ENCODE results near the gene AGTR1. TPM values are rescaled to one million over a fixed set of nuclear protein-coding genes. Genes with fewer than 3 reads are reported as not detected.

Gene AGTR1
- total RNA-seq, 3 donors from 2014 or later = not detected

DNA sequence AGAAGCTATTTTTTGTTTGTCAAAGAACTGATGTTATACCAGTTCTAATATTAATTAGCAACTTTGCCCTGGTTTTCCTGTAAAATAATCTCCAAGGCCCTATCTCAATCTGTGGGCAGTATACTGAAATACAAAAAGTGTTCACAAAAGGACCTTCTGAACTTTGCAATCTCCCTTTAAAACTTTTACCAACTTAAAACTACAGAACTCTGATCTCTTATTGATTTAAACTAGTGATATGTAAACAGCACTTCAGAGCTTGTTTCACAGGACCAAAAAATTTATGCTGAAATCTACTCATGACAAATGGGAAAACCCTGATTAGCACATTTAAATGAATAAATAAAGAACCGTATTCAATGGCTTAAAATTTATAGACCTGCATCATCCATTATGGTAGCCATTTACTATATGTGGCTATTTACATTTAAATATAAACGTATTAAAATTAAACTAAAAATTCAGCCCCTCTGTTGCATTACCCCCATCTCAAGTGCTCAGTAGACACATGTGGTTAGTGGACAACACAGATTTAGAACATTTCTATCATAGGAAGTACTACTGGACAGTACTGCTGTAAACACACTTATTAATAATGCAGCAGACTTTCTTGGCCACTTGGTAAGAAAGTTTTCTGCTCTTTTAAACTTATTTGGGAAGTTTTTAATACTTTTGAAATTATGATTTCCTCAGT is 12.0 kb downstream of the AGTR1 start:
- Mint-ChIP-seq H3K4me1 (ENCODE audit: low read depth) (no peaks in the 10 kb centered on the region), H3K9me3 (no peaks in the 10 kb centered on the region), H3K27me3 (ENCODE audit: low read depth) (no peaks in the 10 kb centered on the region), H3K36me3 (ENCODE audit: insufficient read depth) (no peaks in the 10 kb centered on the region), H3K4me3 (no peak overlapping the region)
- ATAC-seq (no peak), DNase-seq (no peak)

DNA sequence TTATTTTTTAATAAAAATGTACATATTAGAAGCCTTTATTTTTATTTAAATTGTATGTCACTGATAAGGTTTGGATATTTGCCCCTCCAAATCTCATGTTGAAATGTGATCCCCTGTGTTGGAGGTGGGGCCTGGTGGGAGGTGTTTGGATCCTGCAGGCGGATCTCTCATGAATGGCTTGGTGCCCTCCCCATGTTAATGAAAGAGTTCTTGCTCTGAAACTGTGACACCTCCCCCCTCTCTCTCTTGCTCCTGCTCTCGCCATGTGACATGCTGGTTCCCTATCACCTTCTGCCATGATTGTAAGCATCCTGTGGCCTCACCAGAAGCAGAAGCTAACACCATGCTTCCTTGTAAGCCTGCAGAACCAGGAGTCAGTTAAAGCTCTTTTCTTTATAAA is 13.0 kb downstream of the AGTR1 start:
- H3K4me1 Mint-ChIP-seq (ENCODE audit: low read depth) = no peaks in the 10 kb centered on the region
- no peaks in the 10 kb centered on the region for H3K36me3 Mint-ChIP-seq (ENCODE audit: insufficient read depth)
- no peak for DNase-seq
- H3K4me3 Mint-ChIP-seq = no peak overlapping the region
- no peaks in the 10 kb centered on the region for H3K27me3 Mint-ChIP-seq (ENCODE audit: low read depth)
- H3K9me3 Mint-ChIP-seq = no peaks in the 10 kb centered on the region
- no peak for ATAC-seq

DNA sequence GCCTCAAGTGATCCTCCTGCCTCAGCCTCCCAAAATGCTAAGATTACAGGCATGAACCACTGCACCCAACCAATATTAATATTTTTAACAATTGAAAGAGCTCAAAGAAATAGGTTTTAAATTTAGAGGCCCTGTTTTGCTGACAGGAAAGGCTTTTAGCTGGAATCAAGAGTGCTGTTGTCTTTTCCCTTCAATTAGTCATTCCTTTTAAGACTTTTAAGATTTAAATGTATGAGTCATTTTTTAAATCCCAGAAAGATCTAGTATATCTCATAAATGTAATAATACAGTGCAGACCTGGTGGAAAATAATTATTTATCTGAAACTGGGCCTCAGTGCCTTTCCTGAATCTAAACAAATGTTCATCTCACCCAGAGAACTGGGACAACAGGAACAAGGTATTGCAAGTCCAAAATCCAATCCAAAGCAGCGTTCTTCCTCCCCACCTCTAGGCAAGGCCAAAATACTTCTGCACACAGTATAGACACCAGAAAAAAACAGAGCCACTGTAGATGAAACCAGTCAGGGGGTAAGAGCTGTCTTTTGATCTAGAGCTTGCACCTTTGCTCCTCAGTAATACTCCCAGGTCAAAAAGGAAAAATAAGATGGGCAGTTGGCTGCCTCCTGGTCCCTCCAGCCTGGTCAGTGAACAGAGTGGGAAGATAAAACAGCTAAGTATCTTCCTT is 14.4 kb downstream of the AGTR1 start:
- Mint-ChIP-seq H3K36me3 (ENCODE audit: insufficient read depth) (no peaks in the 10 kb centered on the region), H3K9me3 (no peaks in the 10 kb centered on the region), H3K27me3 (ENCODE audit: low read depth) (no peaks in the 10 kb centered on the region), H3K4me3 (no peak overlapping the region), H3K4me1 (ENCODE audit: low read depth) (no peaks in the 10 kb centered on the region)
- no peak for ATAC-seq
- DNase-seq = no peak

DNA sequence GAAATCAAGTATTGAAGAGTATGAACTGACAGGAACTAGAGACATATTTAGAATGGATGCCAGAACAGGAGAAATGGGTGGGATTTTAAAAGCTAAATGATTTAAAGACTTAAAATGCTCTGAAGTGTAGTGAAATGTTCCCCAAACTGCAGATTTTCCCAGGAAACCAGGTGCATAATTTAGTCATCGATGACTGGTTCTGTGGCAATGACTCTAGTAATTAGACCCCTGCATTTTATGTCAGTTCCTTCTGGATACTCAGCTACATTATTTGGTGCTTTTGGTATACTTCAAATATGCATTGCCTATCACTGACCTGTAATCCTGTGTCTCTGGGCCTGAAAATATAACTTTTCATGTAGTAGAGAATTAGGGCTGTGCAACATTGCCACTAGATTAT is 16.8 kb downstream of the AGTR1 start:
- H3K36me3 Mint-ChIP-seq (ENCODE audit: insufficient read depth) = no peaks in the 10 kb centered on the region
- H3K9me3 Mint-ChIP-seq = no peaks in the 10 kb centered on the region
- H3K27me3 Mint-ChIP-seq (ENCODE audit: low read depth) = no peaks in the 10 kb centered on the region
- DNase-seq = no peak
- ATAC-seq = no peak
- no peak overlapping the region for H3K4me3 Mint-ChIP-seq
- H3K4me1 Mint-ChIP-seq (ENCODE audit: low read depth) = no peaks in the 10 kb centered on the region

DNA sequence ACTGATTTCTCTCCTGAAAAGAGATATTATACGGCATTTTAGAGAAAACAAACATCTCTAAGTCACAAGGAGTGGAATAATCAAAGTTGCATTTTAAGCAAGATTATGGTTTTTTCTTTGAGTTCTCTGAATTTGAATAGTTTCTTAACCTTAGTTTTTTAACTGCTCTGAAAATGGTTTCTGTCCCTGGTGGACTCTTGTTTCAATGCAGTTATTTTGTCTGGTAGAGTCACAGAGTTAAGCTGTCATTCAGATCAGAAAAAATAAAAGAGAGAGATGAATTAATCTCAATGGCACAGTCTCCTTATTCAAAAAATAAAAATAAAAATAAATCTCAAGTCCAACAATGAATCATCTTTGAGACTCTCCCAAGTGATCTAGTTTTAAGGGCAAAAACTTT is 19.0 kb downstream of the AGTR1 start:
- Mint-ChIP-seq H3K4me3 (no peak overlapping the region), H3K36me3 (ENCODE audit: insufficient read depth) (no peaks in the 10 kb centered on the region), H3K27me3 (ENCODE audit: low read depth) (no peaks in the 10 kb centered on the region), H3K9me3 (no peaks in the 10 kb centered on the region), H3K4me1 (ENCODE audit: low read depth) (no peaks in the 10 kb centered on the region)
- ATAC-seq = no peak
- DNase-seq = no peak

DNA sequence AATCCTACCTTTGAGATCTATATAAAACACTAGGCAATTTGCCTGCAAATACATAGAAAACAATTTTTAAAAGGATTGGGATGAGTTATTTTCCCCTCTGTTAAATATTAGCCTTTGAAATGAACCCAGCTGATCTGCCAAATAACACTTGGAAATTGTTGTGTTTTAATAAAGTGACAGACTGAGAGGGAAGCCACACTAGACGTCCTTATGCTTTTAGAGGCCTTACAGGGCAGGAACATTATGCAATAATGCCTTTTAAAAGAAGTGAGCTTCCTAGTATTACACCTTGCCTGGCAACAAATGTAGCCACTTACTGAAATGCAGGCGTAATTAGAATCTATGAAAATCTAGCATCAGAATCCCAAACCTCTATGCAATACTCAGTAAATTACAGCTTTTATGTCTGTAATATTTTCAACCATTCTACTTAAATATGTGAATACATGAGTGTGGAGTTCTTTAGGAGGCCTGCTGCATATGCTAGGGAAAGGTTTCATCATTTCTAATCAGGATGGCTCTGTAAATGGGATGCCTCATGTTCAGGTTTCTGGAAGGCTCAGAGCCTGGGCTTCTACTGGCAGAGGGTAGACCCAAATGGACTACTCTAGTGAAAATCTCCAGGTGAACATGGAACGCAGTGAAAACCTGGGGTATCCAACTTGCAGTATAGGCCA is 20.3 kb downstream of the AGTR1 start:
- no peaks in the 10 kb centered on the region for H3K9me3 Mint-ChIP-seq

DNA sequence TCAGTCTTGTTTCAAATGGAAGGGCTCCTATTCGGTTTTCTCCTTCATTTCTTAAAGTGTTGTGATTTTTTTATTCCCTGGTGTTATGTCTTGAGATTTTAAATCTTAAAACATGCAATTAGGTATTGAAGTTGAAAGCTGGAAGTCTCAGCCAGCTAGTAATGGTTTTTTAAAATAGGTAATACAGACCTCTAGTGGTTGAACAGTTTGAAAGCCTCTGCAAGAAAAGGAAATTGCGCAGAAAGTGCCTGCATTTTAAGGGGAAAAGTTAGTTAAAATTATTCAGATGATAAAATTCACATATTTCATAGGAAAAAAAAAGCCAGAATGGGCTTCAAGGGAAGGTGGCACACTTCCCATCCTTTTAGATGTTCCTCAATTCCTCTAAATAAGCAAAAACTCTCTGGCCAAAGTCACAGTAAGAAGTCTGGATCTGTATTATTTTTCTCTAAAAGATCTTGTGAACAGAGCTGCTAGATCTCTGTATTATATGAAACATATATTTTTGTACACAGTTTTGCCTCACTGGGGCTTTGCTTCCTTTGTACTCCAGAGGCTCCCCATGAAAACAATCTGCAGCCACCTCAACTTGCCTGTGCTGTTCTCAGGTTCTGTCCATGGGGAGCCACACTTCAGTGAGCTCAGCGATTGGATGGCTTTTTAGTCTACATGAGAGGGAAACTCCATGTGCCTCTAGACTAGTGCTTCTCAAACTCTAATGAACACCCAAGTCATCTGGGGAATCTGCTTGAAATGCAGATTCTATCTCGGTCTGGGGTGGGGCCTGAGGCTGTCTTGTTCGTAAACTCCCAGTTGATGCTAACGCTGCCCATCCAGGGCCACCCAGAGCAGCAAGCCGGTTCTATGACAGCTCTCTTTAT is 21.5 kb downstream of the AGTR1 start:
- H3K36me3 Mint-ChIP-seq (ENCODE audit: insufficient read depth) = no peaks in the 10 kb centered on the region
- no peak overlapping the region for H3K4me3 Mint-ChIP-seq
- H3K9me3 Mint-ChIP-seq = no peaks in the 10 kb centered on the region
- no peaks in the 10 kb centered on the region for H3K4me1 Mint-ChIP-seq (ENCODE audit: low read depth)
- ATAC-seq (no peak), DNase-seq (no peak)
- no peaks in the 10 kb centered on the region for H3K27me3 Mint-ChIP-seq (ENCODE audit: low read depth)

More for the DNA sequence above, 20.3 kb downstream of the AGTR1 start:
- DNase-seq = no peak
- Mint-ChIP-seq H3K36me3 (ENCODE audit: insufficient read depth) (no peaks in the 10 kb centered on the region), H3K4me3 (no peak overlapping the region), H3K4me1 (ENCODE audit: low read depth) (no peaks in the 10 kb centered on the region), H3K27me3 (ENCODE audit: low read depth) (no peaks in the 10 kb centered on the region)
- ATAC-seq = no peak

DNA sequence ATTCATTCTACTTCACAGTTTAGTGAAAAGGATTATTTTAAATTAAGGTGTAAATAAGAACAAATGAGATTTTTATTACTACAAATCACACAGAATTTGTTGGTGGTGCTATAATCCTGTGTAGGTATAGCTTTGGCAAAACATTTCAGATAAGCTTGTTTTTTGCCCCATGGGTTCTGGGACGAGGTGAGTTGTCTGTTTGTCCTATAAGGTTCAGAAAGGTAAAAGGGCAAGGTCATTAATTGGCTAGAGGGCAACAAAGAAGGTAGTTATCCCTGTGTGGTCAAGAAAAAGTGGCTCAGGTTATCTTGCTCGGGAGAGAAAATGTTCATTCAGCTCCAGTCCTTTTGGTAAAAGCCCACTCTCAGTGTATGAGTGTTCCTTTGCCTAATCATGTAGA is 23.2 kb downstream of the AGTR1 start:
- no peaks in the 10 kb centered on the region for H3K27me3 Mint-ChIP-seq (ENCODE audit: low read depth)
- DNase-seq (no peak), ATAC-seq (no peak)
- no peak overlapping the region for H3K4me3 Mint-ChIP-seq
- H3K9me3 Mint-ChIP-seq = no peaks in the 10 kb centered on the region
- no peaks in the 10 kb centered on the region for H3K36me3 Mint-ChIP-seq (ENCODE audit: insufficient read depth)
- no peaks in the 10 kb centered on the region for H3K4me1 Mint-ChIP-seq (ENCODE audit: low read depth)

DNA sequence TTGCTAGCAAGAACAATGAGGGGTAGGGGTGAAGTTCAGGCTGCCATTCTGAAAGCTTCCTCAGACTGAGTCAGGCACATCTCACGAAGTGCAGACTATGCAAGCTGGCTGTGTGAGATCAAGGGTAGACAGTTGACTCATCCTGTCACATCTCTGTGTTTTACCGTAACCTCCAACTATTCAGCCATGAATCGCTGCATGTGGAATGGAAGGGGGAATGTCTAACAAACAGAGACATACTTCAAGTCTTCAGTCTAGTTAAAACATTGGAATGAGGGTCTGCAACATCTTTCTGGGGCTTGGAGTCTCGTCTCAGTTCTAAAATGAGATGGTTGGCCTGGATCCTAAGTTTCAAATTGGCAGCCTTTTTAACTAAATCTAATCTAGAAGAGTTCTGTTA is 25.9 kb downstream of the AGTR1 start:
- ATAC-seq (no peak), DNase-seq (no peak)
- Mint-ChIP-seq H3K9me3 (no peaks in the 10 kb centered on the region), H3K27me3 (ENCODE audit: low read depth) (no peaks in the 10 kb centered on the region), H3K4me1 (ENCODE audit: low read depth) (no peaks in the 10 kb centered on the region), H3K36me3 (ENCODE audit: insufficient read depth) (no peaks in the 10 kb centered on the region), H3K4me3 (no peak overlapping the region)

DNA sequence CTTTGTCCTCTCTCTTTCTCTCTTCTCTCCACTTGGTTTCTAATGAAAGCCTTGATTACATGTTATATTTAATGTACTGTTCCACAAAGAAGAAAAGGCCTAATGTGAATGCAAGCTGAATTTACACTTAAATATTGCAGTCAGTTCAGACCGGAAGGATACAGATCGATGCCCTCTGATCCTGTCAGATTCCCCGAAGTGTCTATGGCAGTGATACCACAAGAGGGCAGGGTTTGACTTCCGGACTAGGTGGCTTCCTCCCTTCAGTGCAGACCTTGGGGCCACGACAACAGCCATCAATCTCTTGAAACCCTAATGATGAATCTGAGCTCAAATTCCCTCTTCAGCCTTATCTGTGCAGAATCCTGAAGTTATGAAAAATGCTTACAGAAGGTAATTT is 29.5 kb downstream of the AGTR1 start:
- H3K27me3 Mint-ChIP-seq (ENCODE audit: low read depth) = no peaks in the 10 kb centered on the region
- H3K9me3 Mint-ChIP-seq = no peaks in the 10 kb centered on the region
- no peaks in the 10 kb centered on the region for H3K36me3 Mint-ChIP-seq (ENCODE audit: insufficient read depth)
- no peak overlapping the region for H3K4me3 Mint-ChIP-seq
- no peaks in the 10 kb centered on the region for H3K4me1 Mint-ChIP-seq (ENCODE audit: low read depth)
- ATAC-seq = no peak
- DNase-seq = no peak

DNA sequence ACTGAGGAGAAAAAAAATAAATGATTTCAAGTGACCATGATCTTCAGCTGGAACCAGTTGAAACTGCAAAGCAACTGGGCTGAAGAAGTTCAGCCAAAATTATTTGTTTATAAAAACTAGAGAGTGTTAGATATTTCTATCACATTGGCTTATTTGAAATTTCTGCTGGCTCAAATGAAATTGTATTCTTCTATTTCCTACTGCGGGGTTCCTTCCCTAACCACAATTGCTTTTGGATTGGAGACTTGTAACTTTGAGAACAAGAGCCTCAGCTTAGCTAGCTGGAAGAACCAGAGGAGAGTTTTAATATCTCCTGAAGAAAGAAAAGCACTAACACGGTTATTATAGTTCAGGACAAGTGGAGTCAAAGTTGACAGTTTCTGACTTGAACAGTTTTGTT is 31.1 kb downstream of the AGTR1 start:
- Mint-ChIP-seq H3K36me3 (ENCODE audit: insufficient read depth) (no peaks in the 10 kb centered on the region), H3K27me3 (ENCODE audit: low read depth) (no peaks in the 10 kb centered on the region), H3K4me3 (no peak overlapping the region), H3K4me1 (ENCODE audit: low read depth) (no peaks in the 10 kb centered on the region), H3K9me3 (no peaks in the 10 kb centered on the region)
- ATAC-seq = no peak
- no peak for DNase-seq

DNA sequence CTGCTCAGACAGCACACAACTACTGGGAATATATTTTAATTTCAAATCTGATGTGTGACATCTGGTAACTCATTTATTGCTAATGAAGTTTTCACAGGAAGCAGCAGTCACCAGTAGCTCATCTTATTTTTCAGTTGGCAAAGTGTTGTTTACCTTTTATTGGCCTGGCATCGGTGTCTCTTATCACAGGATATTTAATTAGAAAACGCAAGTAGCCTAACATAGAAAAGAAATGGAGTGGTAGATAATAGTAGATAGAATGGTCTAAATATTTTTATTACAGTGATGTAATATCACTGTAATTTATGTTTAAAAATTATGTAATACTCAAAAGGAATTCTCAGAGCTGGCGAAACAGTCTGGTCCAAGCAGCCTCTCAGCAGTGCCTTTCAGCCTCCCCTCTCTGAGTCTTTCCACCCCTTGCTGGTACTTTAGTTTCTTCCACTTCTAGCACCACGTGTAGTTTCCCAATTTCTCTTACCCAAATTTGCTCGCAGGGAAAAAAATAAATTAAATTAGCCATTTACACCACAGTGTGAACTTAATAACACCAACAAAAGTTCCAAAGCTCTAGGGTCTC is 31.9 kb downstream of the AGTR1 start:
- Mint-ChIP-seq H3K36me3 (ENCODE audit: insufficient read depth) (no peaks in the 10 kb centered on the region), H3K4me3 (no peak overlapping the region), H3K4me1 (ENCODE audit: low read depth) (no peaks in the 10 kb centered on the region), H3K27me3 (ENCODE audit: low read depth) (no peaks in the 10 kb centered on the region), H3K9me3 (no peaks in the 10 kb centered on the region)
- DNase-seq (no peak), ATAC-seq (no peak)

DNA sequence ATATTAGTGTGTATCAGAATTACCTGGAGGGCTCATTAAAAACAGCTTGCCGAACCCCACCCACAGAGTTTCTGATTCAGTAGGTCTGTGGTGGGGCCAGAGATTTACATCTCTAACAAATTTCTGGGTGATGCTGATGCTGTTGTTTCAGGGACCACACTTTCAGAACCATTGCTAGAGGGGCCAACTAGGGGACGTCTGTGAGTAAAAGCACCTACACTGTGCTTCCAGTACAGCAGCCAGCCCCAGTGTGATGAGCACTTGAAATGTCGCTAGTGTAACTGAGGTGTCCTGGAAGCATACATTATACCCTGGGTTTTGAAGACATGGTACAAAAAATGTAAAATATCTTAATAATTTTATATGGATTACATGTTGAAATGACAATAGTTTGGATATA is 33.0 kb downstream of the AGTR1 start:
- DNase-seq = no peak
- Mint-ChIP-seq H3K27me3 (ENCODE audit: low read depth) (no peaks in the 10 kb centered on the region), H3K9me3 (no peaks in the 10 kb centered on the region), H3K4me3 (no peak overlapping the region), H3K36me3 (ENCODE audit: insufficient read depth) (no peaks in the 10 kb centered on the region), H3K4me1 (ENCODE audit: low read depth) (no peaks in the 10 kb centered on the region)
- no peak for ATAC-seq

DNA sequence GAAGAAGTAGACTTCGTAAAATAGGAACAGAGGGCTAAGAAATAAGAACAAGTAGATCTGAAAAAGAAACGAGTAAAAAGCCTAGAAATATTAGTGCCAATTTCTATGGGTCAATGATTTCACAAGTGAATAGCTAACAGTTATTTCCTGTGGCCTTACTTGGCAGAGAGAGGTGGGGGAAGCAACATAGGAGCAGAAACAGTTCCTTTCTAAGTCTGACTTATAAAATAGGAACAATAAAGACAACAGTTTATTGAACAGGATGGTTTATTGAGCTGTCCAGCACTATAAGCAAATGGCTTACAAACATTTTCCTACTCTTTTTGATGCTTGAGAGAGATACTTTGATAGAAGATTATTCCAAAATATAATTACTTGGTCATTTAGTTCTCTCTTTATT is 37.9 kb downstream of the AGTR1 start:
- ATAC-seq (no peak), DNase-seq (no peak)
- Mint-ChIP-seq H3K4me3 (no peak overlapping the region), H3K27me3 (ENCODE audit: low read depth) (no peaks in the 10 kb centered on the region), H3K36me3 (ENCODE audit: insufficient read depth) (no peaks in the 10 kb centered on the region), H3K4me1 (ENCODE audit: low read depth) (no peaks in the 10 kb centered on the region), H3K9me3 (no peaks in the 10 kb centered on the region)

Measured in activated T-cell treated with anti-CD3 and anti-CD28 coated beads, Interleukin-2, amount 50 U/mL, for 4 hours (primary cell).